HEK293 (cell line): ENCODE measurements around the gene VSTM2B.

Source experiments
- CTCF ChIA-PET: fragments of 350-600 bp; formaldehyde crosslinking; extraction: SDS; loops from one replicate; lab custom pipeline; 2021; ENCODE audit warnings: antibody characterized with exemption; lab: Yijun Ruan, JAX
- POLR2A ChIA-PET: fragments of 300-600 bp; formaldehyde crosslinking; extraction: SDS; loops from one replicate; lab custom pipeline; 2020; ENCODE audit warnings: antibody characterized with exemption, inconsistent platforms; lab: Yijun Ruan, JAX
- H3K27ac ChIP-seq: fragments of 200-500 bp; sonication (Bioruptor generic); 2 replicates; pipeline ENCODE4 v1.5.1; 2014; ENCODE audit warnings: low read depth, low read length, control low read depth, inconsistent platforms; ENCODE audit errors: extremely low read depth
- H3K36me3 ChIP-seq, 2 experiments: fragments of 200-500 bp in 1 of 2; sonication (Bioruptor generic) in 1 of 2; 1 replicate in 1 of 2; 2 replicates in 1 of 2; pipeline ENCODE4 v1.5.1; 2014 to 2017; ENCODE audit warnings: inconsistent platforms in 2 of 2, low read length in 2 of 2; ENCODE audit not compliant: control insufficient read depth in 2 of 2, insufficient read depth in 1 of 2
- H3K4me1 ChIP-seq: fragments of 200-500 bp; sonication (Bioruptor generic); 2 replicates; pipeline ENCODE4 v1.5.1; 2014; ENCODE audit warnings: mild to moderate bottlenecking, low read length, inconsistent platforms; ENCODE audit not compliant: control insufficient read depth, insufficient read depth
- H3K4me3 ChIP-seq: 2 replicates; pipeline ENCODE4 v1.5.1; 2011; ENCODE audit warnings: low read depth, mild to moderate bottlenecking, control low read depth, low read length, moderate library complexity
- H3K9me3 ChIP-seq: fragments of 200-500 bp; sonication (Bioruptor generic); 2 replicates; pipeline ENCODE4 v1.5.1; 2014; ENCODE audit warnings: low read depth, low read length, inconsistent platforms; ENCODE audit not compliant: control insufficient read depth, insufficient read depth
- BCL11B ChIP-seq: fragments of 450-650 bp; formaldehyde crosslinking; IDR thresholded peaks from 2 replicates; pipeline ENCODE4 v1.5.1; 2016; ENCODE audit warnings: low read depth, missing biosample characterization, missing genetic modification characterization
- KLF9 ChIP-seq: fragments of 450-650 bp; formaldehyde crosslinking; IDR thresholded peaks from 2 replicates; pipeline ENCODE4 v1.5.1; 2016; ENCODE audit warnings: missing biosample characterization, missing genetic modification characterization, low read depth
- PRDM4 ChIP-seq: fragments of 450-650 bp; formaldehyde crosslinking; IDR thresholded peaks from 2 replicates; pipeline ENCODE4 v1.5.1; 2017; ENCODE audit warnings: missing biosample characterization, missing genetic modification characterization
- SCRT2 ChIP-seq: fragments of 450-650 bp; formaldehyde crosslinking; IDR thresholded peaks from 2 replicates; pipeline ENCODE4 v1.5.1; 2016; ENCODE audit warnings: missing biosample characterization, missing genetic modification characterization
- SETDB1 ChIP-seq: IDR thresholded peaks from one replicate; pipeline ENCODE4 v1.6.1; 2017; ENCODE audit warnings: mild to moderate bottlenecking, low read length, moderate library complexity, mixed read lengths; ENCODE audit not compliant: insufficient read length
- SP3 ChIP-seq: fragments of 450-650 bp; formaldehyde crosslinking; IDR thresholded peaks from 2 replicates; pipeline ENCODE4 v1.5.1; 2016; ENCODE audit warnings: missing biosample characterization, missing genetic modification characterization
- ZBTB20 ChIP-seq: fragments of 450-650 bp; formaldehyde crosslinking; IDR thresholded peaks from 2 replicates; pipeline ENCODE4 v1.5.1; 2016; ENCODE audit warnings: missing biosample characterization, missing genetic modification characterization
- ZBTB44 ChIP-seq: fragments of 450-650 bp; IDR thresholded peaks from 2 replicates; pipeline ENCODE4 v1.5.1; 2018; ENCODE audit warnings: missing biosample characterization, mild to moderate bottlenecking, missing genetic modification characterization
- ZIC2 ChIP-seq: fragments of 450-650 bp; formaldehyde crosslinking; IDR thresholded peaks from 2 replicates; pipeline ENCODE4 v1.5.1; 2016; ENCODE audit warnings: missing biosample characterization, missing genetic modification characterization
- ZNF114 ChIP-seq: fragments of 450-650 bp; formaldehyde crosslinking; IDR thresholded peaks from 2 replicates; pipeline ENCODE4 v1.5.0; 2017; ENCODE audit warnings: missing biosample characterization, missing genetic modification characterization
- ZNF121 ChIP-seq: fragments of 450-650 bp; formaldehyde crosslinking; IDR thresholded peaks from 2 replicates; pipeline ENCODE4 v1.5.1; 2016; ENCODE audit warnings: missing biosample characterization, missing genetic modification characterization
- ZNF133 ChIP-seq: fragments of 450-650 bp; formaldehyde crosslinking; IDR thresholded peaks from 2 replicates; pipeline ENCODE4 v1.5.1; 2016; ENCODE audit warnings: missing biosample characterization, missing genetic modification characterization
- ZNF140 ChIP-seq: fragments of 450-650 bp; formaldehyde crosslinking; IDR thresholded peaks from 2 replicates; pipeline ENCODE4 v1.5.1; 2016; ENCODE audit warnings: missing biosample characterization, missing genetic modification characterization
- ZNF184 ChIP-seq: fragments of 450-650 bp; IDR thresholded peaks from 2 replicates; pipeline ENCODE4 v1.5.1; 2018; ENCODE audit warnings: missing biosample characterization, mild to moderate bottlenecking, missing genetic modification characterization
- ZNF221 ChIP-seq: fragments of 450-650 bp; formaldehyde crosslinking; IDR thresholded peaks from 2 replicates; pipeline ENCODE4 v1.5.1; 2017; ENCODE audit warnings: missing biosample characterization, missing genetic modification characterization, borderline replicate concordance
- ZNF416 ChIP-seq: fragments of 450-650 bp; formaldehyde crosslinking; IDR thresholded peaks from 2 replicates; pipeline ENCODE4 v1.5.1; 2016; ENCODE audit warnings: missing biosample characterization, missing genetic modification characterization
- ZNF433 ChIP-seq: fragments of 450-650 bp; formaldehyde crosslinking; IDR thresholded peaks from 2 replicates; pipeline ENCODE4 v1.5.1; 2016; ENCODE audit warnings: missing biosample characterization, missing genetic modification characterization, low read depth
- ZNF514 ChIP-seq: fragments of 450-650 bp; formaldehyde crosslinking; IDR thresholded peaks from 2 replicates; pipeline ENCODE4 v1.5.1; 2016; ENCODE audit warnings: missing biosample characterization, missing genetic modification characterization
- ZNF548 ChIP-seq: fragments of 450-650 bp; formaldehyde crosslinking; IDR thresholded peaks from 2 replicates; pipeline ENCODE4 v1.5.1; 2016; ENCODE audit warnings: missing biosample characterization, missing genetic modification characterization
- ZNF549 ChIP-seq: fragments of 450-650 bp; IDR thresholded peaks from 2 replicates; pipeline ENCODE4 v1.5.1; 2018; ENCODE audit warnings: missing biosample characterization, missing genetic modification characterization, mild to moderate bottlenecking, inconsistent platforms, moderate library complexity
- ZNF580 ChIP-seq: fragments of 450-650 bp; formaldehyde crosslinking; IDR thresholded peaks from 2 replicates; pipeline ENCODE4 v1.5.1; 2016; ENCODE audit warnings: missing biosample characterization, missing genetic modification characterization
- ZNF624 ChIP-seq: fragments of 450-650 bp; formaldehyde crosslinking; IDR thresholded peaks from 2 replicates; pipeline ENCODE4 v1.5.1; 2017; ENCODE audit warnings: missing biosample characterization, missing genetic modification characterization
- ZNF626 ChIP-seq: fragments of 450-650 bp; sonication (Bioruptor Pico); formaldehyde crosslinking; IDR thresholded peaks from 2 replicates; pipeline ENCODE4 v1.5.1; 2018; ENCODE audit warnings: missing biosample characterization, missing genetic modification characterization, inconsistent platforms
- ZNF768 ChIP-seq: fragments of 450-650 bp; formaldehyde crosslinking; IDR thresholded peaks from 2 replicates; pipeline ENCODE4 v1.5.1; 2018; ENCODE audit warnings: missing biosample characterization, mild to moderate bottlenecking, missing genetic modification characterization
- ZNF785 ChIP-seq: fragments of 450-650 bp; formaldehyde crosslinking; IDR thresholded peaks from 2 replicates; pipeline ENCODE4 v1.5.1; 2016; ENCODE audit warnings: missing biosample characterization, missing genetic modification characterization

Gene VSTM2B

GRCh38 chr19:29480507-29480906 lies 45.3 kb upstream of the VSTM2B start:
- TF ChIP-seq ZNF140 (tag by site-specific recombination) = no peak
- TF ChIP-seq SCRT2 = no peak
- TF ChIP-seq ZNF785 = no peak
- no peak for TF ChIP-seq ZNF221 (tag by site-specific recombination)
- TF ChIP-seq ZNF549 (tag by site-specific recombination) = no peak
- TF ChIP-seq KLF9 (tag by site-specific recombination) = no peak
- no peak for TF ChIP-seq ZNF121 (tag by site-specific recombination)
- no peak for TF ChIP-seq BCL11B
- no peak for TF ChIP-seq ZNF514 (tag by site-specific recombination)
- no peak for TF ChIP-seq ZNF768 (tag by site-specific recombination)
- TF ChIP-seq ZNF184 (tag by site-specific recombination) = no peak
- TF ChIP-seq ZNF114 (tag by site-specific recombination) = no peak
- TF ChIP-seq SP3 (tag by site-specific recombination) = no peak
- no peak for TF ChIP-seq ZNF624 (tag by site-specific recombination)
- POLR2A ChIA-PET = no interaction called here
- Histone ChIP-seq H3K9me3 (no peaks in the 10 kb centered on the region), H3K4me1 (peaks cover 4% of the 10 kb centered on the region), H3K4me3 (no peak overlapping the region), H3K27ac (no peak overlapping the region), H3K36me3 (no peaks in the 10 kb centered on the region)
- CTCF ChIA-PET = interaction anchor here (0.7 to 2.3 kb wide), 2 partner anchors 13 to 85 kb away, joined by 3 to 16 read pairs; no protein-coding TSS in a partner anchor

GRCh38 chr19:29482855-29483640 lies 42.7 kb upstream of the VSTM2B start:
- TF ChIP-seq ZIC2 = peak; percentile 29; the same call in 1 of the 2 replicates
- no peak for TF ChIP-seq SCRT2
- H3K4me3 ChIP-seq = no peak overlapping the region
- POLR2A ChIA-PET = no interaction called here
- CTCF ChIA-PET = interaction anchor here (0.7 to 0.8 kb wide), 2 partner anchors 127 to 128 kb away, joined by 3 read pairs; no protein-coding TSS in a partner anchor
- 0 out of 2 replicates have a peak, but pooled peaks cover 4% of the 10 kb centered on the region for H3K9me3 ChIP-seq
- no peaks in the 10 kb centered on the region; a peak in 1 of 3 replicates for H3K36me3 ChIP-seq
- no peak overlapping the region for H3K27ac ChIP-seq
- 0 out of 2 replicates have a peak, but pooled peaks cover 4% of the 10 kb centered on the region for H3K4me1 ChIP-seq

GRCh38 chr19:29483641-29483920 lies 42.2 kb upstream of the VSTM2B start:
- Histone ChIP-seq H3K27ac (no peak overlapping the region), H3K9me3 (0 out of 2 replicates have a peak, but pooled peaks cover 4% of the 10 kb centered on the region), H3K4me3 (no peak overlapping the region), H3K36me3 (no peaks in the 10 kb centered on the region; a peak in 1 of 3 replicates), H3K4me1 (0 out of 2 replicates have a peak, but pooled peaks cover 4% of the 10 kb centered on the region)
- TF ChIP-seq ZBTB20 (no peak), ZNF548 (tag by site-specific recombination) (no peak), ZNF133 (tag by site-specific recombination) (no peak), ZNF416 (no peak)
- CTCF ChIA-PET = no interaction called here
- POLR2A ChIA-PET = no interaction called here

- ChIA-PET POLR2A (no interaction called here), CTCF (interaction anchor here (0.5 to 1.2 kb wide), 3 partner anchors 15 to 521 kb away, joined by 3 to 5 read pairs (median 3); no protein-coding TSS in a partner anchor)
- Histone ChIP-seq H3K36me3 (no peaks in the 10 kb centered on the region; a peak in 1 of 3 replicates), H3K9me3 (0 out of 2 replicates have a peak, but pooled peaks cover 4% of the 10 kb centered on the region), H3K27ac (no peak overlapping the region), H3K4me3 (no peak overlapping the region), H3K4me1 (0 out of 2 replicates have a peak, but pooled peaks cover 4% of the 10 kb centered on the region)
- TF ChIP-seq KLF9 (tag by site-specific recombination) (no peak), PRDM4 (no peak), ZBTB44 (tag by site-specific recombination) (no peak), ZNF626 (tag by site-specific recombination) (no peak), ZNF580 (no peak), SETDB1 (no peak), ZNF433 (no peak)
Measured at GRCh38 chr19:29483944-29484581, 41.7 kb upstream of the VSTM2B start.
